WTC11 (cell line): ENCODE results near the gene GNLY.

Experiments used
- CREB1 ChIP-seq: sonication (generic); formaldehyde crosslinking; IDR thresholded peaks from 2 replicates; pipeline ENCODE4 v1.8.0; 2023; ENCODE audit warnings: mild to moderate bottlenecking, missing genetic modification reagents
- CTCF ChIP-seq: fragments of 200-600 bp; IDR thresholded peaks from 2 replicates; pipeline ENCODE4 v1.8.0; 2022; ENCODE audit warnings: antibody characterized with exemption
- ELF4 ChIP-seq: sonication (generic); formaldehyde crosslinking; IDR thresholded peaks from 2 replicates; pipeline ENCODE4 v1.8.1; 2022; ENCODE audit warnings: low read depth, mild to moderate bottlenecking, moderate library complexity, missing genetic modification reagents
- ESRRA ChIP-seq: sonication (generic); formaldehyde crosslinking; IDR thresholded peaks from 2 replicates; pipeline ENCODE4 v1.8.1; 2022; ENCODE audit warnings: mild to moderate bottlenecking, missing genetic modification reagents, borderline replicate concordance
- ETV6 ChIP-seq: sonication (generic); formaldehyde crosslinking; IDR thresholded peaks from 2 replicates; pipeline ENCODE4 v1.8.1; 2022; ENCODE audit warnings: mild to moderate bottlenecking, missing genetic modification reagents
- FOXJ3 ChIP-seq: sonication (generic); formaldehyde crosslinking; IDR thresholded peaks from 2 replicates; pipeline ENCODE4 v1.9.0; 2021; ENCODE audit warnings: missing genetic modification reagents, mild to moderate bottlenecking, borderline replicate concordance
- MAX ChIP-seq: sonication (generic); formaldehyde crosslinking; IDR thresholded peaks from 2 replicates; pipeline ENCODE4 v1.8.0; 2022; ENCODE audit warnings: mild to moderate bottlenecking, missing genetic modification reagents
- RELA ChIP-seq: sonication (generic); formaldehyde crosslinking; IDR thresholded peaks from 2 replicates; pipeline ENCODE4 v1.8.1; 2022; ENCODE audit warnings: missing genetic modification reagents, mild to moderate bottlenecking, borderline replicate concordance
- SMAD4 ChIP-seq: sonication (generic); formaldehyde crosslinking; IDR thresholded peaks from 2 replicates; pipeline ENCODE4 v1.8.0; 2022; ENCODE audit warnings: mild to moderate bottlenecking, missing genetic modification reagents
- STAT6 ChIP-seq: sonication (generic); formaldehyde crosslinking; conservative IDR thresholded peaks from 2 replicates; pipeline ENCODE4 v1.8.1; 2023; ENCODE audit warnings: mild to moderate bottlenecking, low read depth, missing genetic modification reagents, moderate library complexity
- USF2 ChIP-seq: sonication (generic); formaldehyde crosslinking; IDR thresholded peaks from 2 replicates; pipeline ENCODE4 v1.8.1; 2023; ENCODE audit warnings: mild to moderate bottlenecking, missing genetic modification reagents, moderate library complexity
- ZNF138 ChIP-seq: sonication (generic); formaldehyde crosslinking; conservative IDR thresholded peaks from 2 replicates; pipeline ENCODE4 v1.8.1; 2022; ENCODE audit warnings: mild to moderate bottlenecking, moderate library complexity, missing genetic modification reagents
- ZNF232 ChIP-seq: sonication (generic); formaldehyde crosslinking; IDR thresholded peaks from 2 replicates; pipeline ENCODE4 v1.8.0; 2022; ENCODE audit warnings: mild to moderate bottlenecking, missing genetic modification reagents
- ZNF671 ChIP-seq: fragments of 250-450 bp; sonication (Bioruptor Pico); IDR thresholded peaks from 2 replicates; pipeline ENCODE4 v1.8.0; 2021; ENCODE audit warnings: mild to moderate bottlenecking

GRCh38 chr2:85714841-85715240, 20.7 kb downstream of the GNLY start:
- TF ChIP-seq ZNF138 (CRISPR knock-in tag) (no peak), CTCF (no peak), MAX (CRISPR knock-in tag) (no peak), ZNF232 (CRISPR knock-in tag) (no peak), ESRRA (no peak), FOXJ3 (CRISPR knock-in tag) (no peak), STAT6 (CRISPR knock-in tag) (no peak), SMAD4 (CRISPR knock-in tag) (no peak), RELA (CRISPR knock-in tag) (no peak), USF2 (CRISPR knock-in tag) (no peak), ZNF671 (no peak), ETV6 (CRISPR knock-in tag) (no peak), ELF4 (CRISPR knock-in tag) (no peak), CREB1 (no peak)
